ENCODE data around the gene OSTN.

GRCh38 chr3:191237047-191237882, 38.2 kb downstream of the OSTN start:
- TF ChIP-seq CTCF (IDR thresholded peaks at IDR 0.05 in 2 of 3, conservative IDR thresholded peaks at IDR 0.05 in 1 of 3; ENCODE audit: borderline replicate concordance in 1 of 3, insufficient read depth in 1 of 3, low read depth in 2 of 3, low read length in 2 of 3): no peak
- TF ChIP-seq MAX (IDR thresholded peaks at IDR 0.05): no peak
- no peak for TF ChIP-seq CEBPB (IDR thresholded peaks at IDR 0.05; ENCODE audit: low read depth)
- TF ChIP-seq POLR2A (IDR thresholded peaks at IDR 0.05; ENCODE audit: borderline replicate concordance, extremely low read depth, insufficient read depth, insufficient read length): no peak
- TF ChIP-seq POLR2AphosphoS5 (IDR thresholded peaks at IDR 0.05; ENCODE audit: low read depth, low read length): no peak
- no peak for TF ChIP-seq ZNF274 (IDR thresholded peaks at IDR 0.05; ENCODE audit: low read depth, low read length)
- no peak for TF ChIP-seq RAD21 (IDR thresholded peaks at IDR 0.05; ENCODE audit: low read depth)
- TF ChIP-seq EZH2phosphoT487 (IDR thresholded peaks at IDR 0.05; ENCODE audit: borderline replicate concordance): no peak
- TF ChIP-seq YY1 (IDR thresholded peaks at IDR 0.05; ENCODE audit: extremely low read depth, insufficient replicate concordance, low read depth, low read length): no peak

Data from HCT116 (cell line).